Measurements from ENCODE around the gene C1QC. TPM values are rescaled to one million over a fixed set of nuclear protein-coding genes. Genes with fewer than 3 reads are reported as not detected.

C1QC gene
- total and polyA plus RNA-seq, 2 donors (not counting 1 experiment from before 2014, with no cell fraction given) = not detected

GRCh38 chr1:22637907-22638445 is 5.5 kb upstream of the C1QC start:
- Histone ChIP-seq H3K9me3 (ENCODE audit: control extremely low read depth in 1 of 3, control insufficient read depth in 2 of 3, insufficient read depth in 1 of 3, low read length in 2 of 3) (peaks cover 0 to 15% (median 0%) of the 10 kb centered on the region in 3 donors), H3K79me2 (ENCODE audit: control insufficient read depth, insufficient read depth, low read length) (no peaks in the 10 kb centered on the region), H3K4me2 (replicated peaks; ENCODE audit: low read depth, low read length, poor library complexity, severe bottlenecking) (no peak overlapping the region), H3K9ac (ENCODE audit: low read length) (no peak overlapping the region), H3K27ac (ENCODE audit: low read length in 2 of 2) (no peak overlapping the region), H3K36me3 (replicated peaks in 1 of 2; ENCODE audit: control extremely low read depth in 1 of 2, control insufficient read depth in 1 of 2, extremely low read depth in 1 of 2, insufficient read depth in 2 of 2, low read length in 1 of 2) (no peaks in the 10 kb centered on the region), H4K20me1 (ENCODE audit: control insufficient read depth, insufficient read depth, low read length, poor library complexity, severe bottlenecking) (no peaks in the 10 kb centered on the region), H2AFZ (ENCODE audit: insufficient read depth, low read depth, low read length, poor library complexity, severe bottlenecking) (no peak overlapping the region), H3K4me3 (ENCODE audit: control extremely low read depth in 1 of 5, extremely low read depth in 1 of 5, insufficient read depth in 1 of 5, low read depth in 2 of 5, low read length in 4 of 5) (no peak overlapping the region), H3K27me3 (replicated peaks in 1 of 4; ENCODE audit: control extremely low read depth in 1 of 4, control insufficient read depth in 3 of 4, insufficient read depth in 4 of 4, low read length in 3 of 4) (peaks cover 0 to 24% (median 0%) of the 10 kb centered on the region in 4 experiments), H3K4me1 (ENCODE audit: control insufficient read depth in 2 of 2, insufficient read depth in 2 of 2, low read length in 2 of 2) (peaks cover 0 to 4% of the 10 kb centered on the region in 2 donors)
- WGBS (ENCODE audit: insufficient coverage) = 65% methylated on average over 3 of the region's 3 CpGs
- TF ChIP-seq, protein P1, sequence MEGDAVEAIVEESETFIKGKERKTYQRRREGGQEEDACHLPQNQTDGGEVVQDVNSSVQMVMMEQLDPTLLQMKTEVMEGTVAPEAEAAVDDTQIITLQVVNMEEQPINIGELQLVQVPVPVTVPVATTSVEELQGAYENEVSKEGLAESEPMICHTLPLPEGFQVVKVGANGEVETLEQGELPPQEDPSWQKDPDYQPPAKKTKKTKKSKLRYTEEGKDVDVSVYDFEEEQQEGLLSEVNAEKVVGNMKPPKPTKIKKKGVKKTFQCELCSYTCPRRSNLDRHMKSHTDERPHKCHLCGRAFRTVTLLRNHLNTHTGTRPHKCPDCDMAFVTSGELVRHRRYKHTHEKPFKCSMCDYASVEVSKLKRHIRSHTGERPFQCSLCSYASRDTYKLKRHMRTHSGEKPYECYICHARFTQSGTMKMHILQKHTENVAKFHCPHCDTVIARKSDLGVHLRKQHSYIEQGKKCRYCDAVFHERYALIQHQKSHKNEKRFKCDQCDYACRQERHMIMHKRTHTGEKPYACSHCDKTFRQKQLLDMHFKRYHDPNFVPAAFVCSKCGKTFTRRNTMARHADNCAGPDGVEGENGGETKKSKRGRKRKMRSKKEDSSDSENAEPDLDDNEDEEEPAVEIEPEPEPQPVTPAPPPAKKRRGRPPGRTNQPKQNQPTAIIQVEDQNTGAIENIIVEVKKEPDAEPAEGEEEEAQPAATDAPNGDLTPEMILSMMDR (IDR thresholded peaks at IDR 0.05) = no peak
- no peak for TF ChIP-seq EZH2 (IDR thresholded peaks at IDR 0.05; ENCODE audit: borderline replicate concordance, insufficient read depth, low read depth, low read length, poor library complexity, severe bottlenecking)
- no peaks in the 10 kb centered on the region for H3K9me3 Mint-ChIP-seq (ENCODE audit: insufficient read depth)
- H3K4me3 Mint-ChIP-seq = no peak overlapping the region
- intact Hi-C loops (cut with micrococcal nuclease) = no loop called here
- H3K27me3 Mint-ChIP-seq = peaks cover 26% of the 10 kb centered on the region
- ATAC-seq (ENCODE audit: low read depth) (no peak), DNase-seq (no peak)
- no peak overlapping the region for H3K27ac Mint-ChIP-seq
- POLR2A ChIA-PET = no interaction called here
- CTCF ChIA-PET = no interaction called here
- H3K4me1 Mint-ChIP-seq = no peaks in the 10 kb centered on the region

DNA sequence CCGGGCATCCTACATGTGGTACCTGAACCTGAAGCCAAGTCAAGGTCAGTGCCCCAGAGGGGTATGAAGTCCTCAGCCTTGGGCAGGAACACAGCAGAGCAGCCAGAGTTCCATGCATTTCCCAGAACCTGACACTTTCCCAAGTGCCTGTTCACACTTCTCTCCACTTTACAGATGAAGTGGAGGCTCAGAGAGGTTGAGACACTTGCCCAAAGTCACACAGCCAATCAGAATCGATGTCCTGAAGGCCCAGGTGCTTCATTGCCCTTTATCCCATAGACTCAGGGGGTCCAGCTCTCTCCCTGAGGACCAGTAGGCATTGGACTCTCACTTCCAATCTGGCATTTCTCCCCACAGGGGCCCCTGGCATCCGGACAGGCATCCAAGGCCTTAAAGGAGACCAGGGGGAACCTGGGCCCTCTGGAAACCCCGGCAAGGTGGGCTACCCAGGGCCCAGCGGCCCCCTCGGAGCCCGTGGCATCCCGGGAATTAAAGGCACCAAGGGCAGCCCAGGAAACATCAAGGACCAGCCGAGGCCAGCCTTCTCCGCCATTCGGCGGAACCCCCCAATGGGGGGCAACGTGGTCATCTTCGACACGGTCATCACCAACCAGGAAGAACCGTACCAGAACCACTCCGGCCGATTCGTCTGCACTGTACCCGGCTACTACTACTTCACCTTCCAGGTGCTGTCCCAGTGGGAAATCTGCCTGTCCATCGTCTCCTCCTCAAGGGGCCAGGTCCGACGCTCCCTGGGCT is 4.8 kb upstream of the C1QC start:
- TF ChIP-seq, protein P1 (IDR thresholded peaks at IDR 0.05) = no peak
- Histone ChIP-seq H3K36me3 (replicated peaks in 1 of 2; ENCODE audit: control extremely low read depth in 1 of 2, control insufficient read depth in 1 of 2, extremely low read depth in 1 of 2, insufficient read depth in 2 of 2, low read length in 1 of 2) (no peaks in the 10 kb centered on the region), H3K4me1 (ENCODE audit: control insufficient read depth in 2 of 2, insufficient read depth in 2 of 2, low read length in 2 of 2) (peaks cover 0 to 4% of the 10 kb centered on the region in 2 donors), H3K9ac (ENCODE audit: low read length) (no peak overlapping the region), H3K27ac (ENCODE audit: low read length in 2 of 2) (no peak overlapping the region), H3K79me2 (ENCODE audit: control insufficient read depth, insufficient read depth, low read length) (no peaks in the 10 kb centered on the region), H2AFZ (ENCODE audit: insufficient read depth, low read depth, low read length, poor library complexity, severe bottlenecking) (no peak overlapping the region), H3K4me3 (ENCODE audit: control extremely low read depth in 1 of 5, extremely low read depth in 1 of 5, insufficient read depth in 1 of 5, low read depth in 2 of 5, low read length in 4 of 5) (no peak overlapping the region), H3K9me3 (ENCODE audit: control extremely low read depth in 1 of 3, control insufficient read depth in 2 of 3, insufficient read depth in 1 of 3, low read length in 2 of 3) (peaks cover 0 to 15% (median 0%) of the 10 kb centered on the region in 3 donors), H3K27me3 (replicated peaks in 1 of 4; ENCODE audit: control extremely low read depth in 1 of 4, control insufficient read depth in 3 of 4, insufficient read depth in 4 of 4, low read length in 3 of 4) (peaks cover 0 to 24% (median 0%) of the 10 kb centered on the region in 4 experiments), H4K20me1 (ENCODE audit: control insufficient read depth, insufficient read depth, low read length, poor library complexity, severe bottlenecking) (no peaks in the 10 kb centered on the region), H3K4me2 (replicated peaks; ENCODE audit: low read depth, low read length, poor library complexity, severe bottlenecking) (no peak overlapping the region)
- ChIA-PET POLR2A (no interaction called here), CTCF (interaction anchor here (0.7 to 1.6 kb wide), 2 partner anchors 59 to 218 kb away, joined by 3 to 9 read pairs; no protein-coding TSS in a partner anchor)
- intact Hi-C loops (cut with micrococcal nuclease) = no loop called here
- Mint-ChIP-seq H3K27me3 (peaks cover 23% of the 10 kb centered on the region), H3K9me3 (ENCODE audit: insufficient read depth) (no peaks in the 10 kb centered on the region), H3K27ac (no peak overlapping the region), H3K4me3 (no peak overlapping the region), H3K4me1 (no peaks in the 10 kb centered on the region)
- WGBS (ENCODE audit: insufficient coverage) = 81% methylated on average over 23 of the region's 23 CpGs
- no peak for ATAC-seq (ENCODE audit: low read depth)
- DNase-seq = no peak

Data from B cell (primary cell).